ENCODE data around the gene YBEY. TPM values are rescaled to one million over a fixed set of nuclear protein-coding genes. Genes with fewer than 3 reads are reported as not detected.

YBEY gene
- polyA plus RNA-seq, 1 of the 3 experiments (the other 2 are of a cell fraction) = 47.5 TPM

GRCh38 chr21:46312949-46313348 is 26.8 kb downstream of the YBEY start:
- no peak overlapping the region for H3K9ac ChIP-seq
- no peaks in the 10 kb centered on the region for H3F3A ChIP-seq (replicated peaks; ENCODE audit: insufficient read depth)
- H3K36me3 ChIP-seq (replicated peaks in 1 of 2; ENCODE audit: control insufficient read depth in 1 of 2, insufficient read depth in 2 of 2, low read length in 1 of 2) = peaks cover 0 to 18% of the 10 kb centered on the region in 2 experiments
- ChIA-PET POLR2A (no interaction called here), CTCF (interaction anchor here (0.6 kb wide), 1 partner anchor 52 kb away, joined by 3 read pairs; no protein-coding TSS in a partner anchor)
- no peak overlapping the region for H3K27ac ChIP-seq (ENCODE audit: low read depth in 2 of 2, low read length in 1 of 2)
- no peak overlapping the region for H3K4me2 ChIP-seq
- no peak overlapping the region for H3K4me3 ChIP-seq (ENCODE audit: low read depth in 2 of 2, low read length in 1 of 2)
- no peaks in the 10 kb centered on the region for H3K27me3 ChIP-seq (ENCODE audit: insufficient read depth)
- H4K20me1 ChIP-seq (ENCODE audit: insufficient read depth) = no peaks in the 10 kb centered on the region
- H3K9me2 ChIP-seq = no peaks in the 10 kb centered on the region
- no peak for DNase-seq
- no peaks in the 10 kb centered on the region for H3K9me3 ChIP-seq
- H2AFZ ChIP-seq (ENCODE audit: low read depth) = no peak overlapping the region
- 92% methylated on average over 5 of the region's 5 CpGs for WGBS (ENCODE audit: low lambda C conversion rate)
- no peaks in the 10 kb centered on the region for H3K79me2 ChIP-seq (ENCODE audit: insufficient read depth)
- no peak for TF ChIP-seq GABPA (IDR thresholded peaks at IDR 0.05; ENCODE audit: low read depth)
- peaks cover 0 to 3% of the 10 kb centered on the region in 2 experiments; a peak in 1 of 4 replicates for H3K4me1 ChIP-seq (ENCODE audit: control insufficient read depth in 1 of 2, insufficient read depth in 2 of 2, low read depth in 1 of 2, low read length in 1 of 2)

GRCh38 chr21:46314441-46315020 is 28.4 kb downstream of the YBEY start:
- ChIA-PET CTCF (interaction anchor here (0.8 to 1.1 kb wide), 2 partner anchors 11 kb away, joined by 3 to 4 read pairs; a partner anchor contains a TSS), POLR2A (no interaction called here)
- Histone ChIP-seq H4K20me1 (ENCODE audit: insufficient read depth) (no peaks in the 10 kb centered on the region), H3K27me3 (ENCODE audit: insufficient read depth) (no peaks in the 10 kb centered on the region), H2AFZ (ENCODE audit: low read depth) (no peak overlapping the region), H3K27ac (ENCODE audit: low read depth in 2 of 2, low read length in 1 of 2) (no peak overlapping the region), H3K36me3 (replicated peaks in 1 of 2; ENCODE audit: control insufficient read depth in 1 of 2, insufficient read depth in 2 of 2, low read length in 1 of 2) (peaks cover 0 to 11% of the 10 kb centered on the region in 2 experiments), H3K4me2 (no peak overlapping the region), H3K9ac (no peak overlapping the region), H3K4me1 (ENCODE audit: control insufficient read depth in 1 of 2, insufficient read depth in 2 of 2, low read depth in 1 of 2, low read length in 1 of 2) (peaks cover 0 to 18% of the 10 kb centered on the region in 2 experiments; a peak in 1 of 4 replicates), H3F3A (replicated peaks; ENCODE audit: insufficient read depth) (no peaks in the 10 kb centered on the region), H3K4me3 (ENCODE audit: low read depth in 2 of 2, low read length in 1 of 2) (no peak overlapping the region), H3K9me3 (no peaks in the 10 kb centered on the region), H3K9me2 (no peaks in the 10 kb centered on the region), H3K79me2 (ENCODE audit: insufficient read depth) (peaks cover 7% of the 10 kb centered on the region)
- WGBS (ENCODE audit: low lambda C conversion rate) = 93% methylated on average over 11 of the region's 22 CpGs
- DNase-seq = no peak
- no peak for TF ChIP-seq FOXJ3 (CRISPR knock-in tag; IDR thresholded peaks at IDR 0.05)
- no peak for TF ChIP-seq NFIC (IDR thresholded peaks at IDR 0.05; ENCODE audit: borderline replicate concordance)
- TF ChIP-seq EZH2phosphoT487 (IDR thresholded peaks at IDR 0.05; ENCODE audit: borderline replicate concordance, low read depth) = no peak
- no peak for TF ChIP-seq ELF1 (IDR thresholded peaks at IDR 0.05)
- TF ChIP-seq, protein P1, sequence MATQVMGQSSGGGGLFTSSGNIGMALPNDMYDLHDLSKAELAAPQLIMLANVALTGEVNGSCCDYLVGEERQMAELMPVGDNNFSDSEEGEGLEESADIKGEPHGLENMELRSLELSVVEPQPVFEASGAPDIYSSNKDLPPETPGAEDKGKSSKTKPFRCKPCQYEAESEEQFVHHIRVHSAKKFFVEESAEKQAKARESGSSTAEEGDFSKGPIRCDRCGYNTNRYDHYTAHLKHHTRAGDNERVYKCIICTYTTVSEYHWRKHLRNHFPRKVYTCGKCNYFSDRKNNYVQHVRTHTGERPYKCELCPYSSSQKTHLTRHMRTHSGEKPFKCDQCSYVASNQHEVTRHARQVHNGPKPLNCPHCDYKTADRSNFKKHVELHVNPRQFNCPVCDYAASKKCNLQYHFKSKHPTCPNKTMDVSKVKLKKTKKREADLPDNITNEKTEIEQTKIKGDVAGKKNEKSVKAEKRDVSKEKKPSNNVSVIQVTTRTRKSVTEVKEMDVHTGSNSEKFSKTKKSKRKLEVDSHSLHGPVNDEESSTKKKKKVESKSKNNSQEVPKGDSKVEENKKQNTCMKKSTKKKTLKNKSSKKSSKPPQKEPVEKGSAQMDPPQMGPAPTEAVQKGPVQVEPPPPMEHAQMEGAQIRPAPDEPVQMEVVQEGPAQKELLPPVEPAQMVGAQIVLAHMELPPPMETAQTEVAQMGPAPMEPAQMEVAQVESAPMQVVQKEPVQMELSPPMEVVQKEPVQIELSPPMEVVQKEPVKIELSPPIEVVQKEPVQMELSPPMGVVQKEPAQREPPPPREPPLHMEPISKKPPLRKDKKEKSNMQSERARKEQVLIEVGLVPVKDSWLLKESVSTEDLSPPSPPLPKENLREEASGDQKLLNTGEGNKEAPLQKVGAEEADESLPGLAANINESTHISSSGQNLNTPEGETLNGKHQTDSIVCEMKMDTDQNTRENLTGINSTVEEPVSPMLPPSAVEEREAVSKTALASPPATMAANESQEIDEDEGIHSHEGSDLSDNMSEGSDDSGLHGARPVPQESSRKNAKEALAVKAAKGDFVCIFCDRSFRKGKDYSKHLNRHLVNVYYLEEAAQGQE (IDR thresholded peaks at IDR 0.05; ENCODE audit: low read depth, low read length) = no peak
- TF ChIP-seq FOXM1 (IDR thresholded peaks at IDR 0.05; ENCODE audit: low read depth) = no peak
- TF ChIP-seq MEF2A (IDR thresholded peaks at IDR 0.05; ENCODE audit: borderline replicate concordance, low read depth) = no peak
- no peak for TF ChIP-seq EP300 (IDR thresholded peaks at IDR 0.05; ENCODE audit: borderline replicate concordance in 1 of 2, low read depth in 1 of 2, low read length in 1 of 2)
- no peak for TF ChIP-seq TEAD4 (IDR thresholded peaks at IDR 0.05; ENCODE audit: borderline replicate concordance, insufficient read depth)
- TF ChIP-seq MXI1 (IDR thresholded peaks at IDR 0.05; ENCODE audit: low read depth, low read length) = no peak
- TF ChIP-seq SMC3 (IDR thresholded peaks at IDR 0.05; ENCODE audit: low read depth, low read length) = no peak
- TF ChIP-seq RXRA (IDR thresholded peaks at IDR 0.05; ENCODE audit: borderline replicate concordance, low read depth) = no peak
- TF ChIP-seq GATA2 (CRISPR knock-in tag; IDR thresholded peaks at IDR 0.05) = no peak
- TF ChIP-seq RCOR1 (IDR thresholded peaks at IDR 0.05; ENCODE audit: low read length) = no peak
- no peak for TF ChIP-seq MAX (IDR thresholded peaks at IDR 0.05; ENCODE audit: low read depth)
- TF ChIP-seq, protein P2, sequence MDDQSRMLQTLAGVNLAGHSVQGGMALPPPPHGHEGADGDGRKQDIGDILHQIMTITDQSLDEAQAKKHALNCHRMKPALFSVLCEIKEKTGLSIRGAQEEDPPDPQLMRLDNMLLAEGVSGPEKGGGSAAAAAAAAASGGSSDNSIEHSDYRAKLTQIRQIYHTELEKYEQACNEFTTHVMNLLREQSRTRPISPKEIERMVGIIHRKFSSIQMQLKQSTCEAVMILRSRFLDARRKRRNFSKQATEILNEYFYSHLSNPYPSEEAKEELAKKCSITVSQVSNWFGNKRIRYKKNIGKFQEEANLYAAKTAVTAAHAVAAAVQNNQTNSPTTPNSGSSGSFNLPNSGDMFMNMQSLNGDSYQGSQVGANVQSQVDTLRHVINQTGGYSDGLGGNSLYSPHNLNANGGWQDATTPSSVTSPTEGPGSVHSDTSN (IDR thresholded peaks at IDR 0.05) = no peak
